GM10248 (cell line): ENCODE measurements around the gene BBOX1.

Experiments
- CTCF ChIA-PET: fragments of 300-600 bp; sonication (Branson Sonifier 250); formaldehyde crosslinking; extraction: SDS; loops from one replicate; lab custom pipeline; 2021; ENCODE audit warnings: antibody characterized with exemption; lab: Yijun Ruan, JAX
- POLR2A ChIA-PET: fragments of 350-650 bp; sonication (Branson Sonifier 250); formaldehyde crosslinking; extraction: SDS; loops from one replicate; lab custom pipeline; 2020; ENCODE audit warnings: antibody characterized with exemption; lab: Yijun Ruan, JAX
- DNase-seq: peaks from one replicate; pipeline ENCODE4 v3.0.0; 2012; ENCODE audit errors: extremely low spot score
- CTCF ChIP-seq: IDR thresholded peaks from 2 replicates; pipeline ENCODE4 v1.5.1; 2012; ENCODE audit warnings: mild to moderate bottlenecking, low read depth; ENCODE audit errors: extremely low read depth, missing control alignments, control extremely low read depth

BBOX1 gene

GRCh38 chr11:27046956-27047355 lies 6.3 kb downstream of the BBOX1 start:
- ChIA-PET POLR2A (no interaction called here), CTCF (no interaction called here)
- no peak for TF ChIP-seq CTCF
- no peak for DNase-seq

- ChIA-PET POLR2A (no interaction called here), CTCF (no interaction called here)
- TF ChIP-seq CTCF: no peak
- no peak for DNase-seq
These were observed 12.1 kb downstream of the BBOX1 start for GRCh38 chr11:27052668-27053067.

GRCh38 chr11:27055065-27055682 lies 14.6 kb downstream of the BBOX1 start:
- DNase-seq: no peak
- TF ChIP-seq CTCF: no peak
- CTCF ChIA-PET: no interaction called here
- POLR2A ChIA-PET: no interaction called here

- POLR2A ChIA-PET: no interaction called here
- no peak for TF ChIP-seq CTCF
- no peak for DNase-seq
- CTCF ChIA-PET: no interaction called here
These were observed 16.6 kb downstream of the BBOX1 start for GRCh38 chr11:27057091-27057780.

- POLR2A ChIA-PET: no interaction called here
- CTCF ChIA-PET: no interaction called here
- no peak for DNase-seq
- no peak for TF ChIP-seq CTCF
These were observed 17.8 kb downstream of the BBOX1 start for GRCh38 chr11:27058456-27058855.

GRCh38 chr11:27059431-27059830 lies 18.8 kb downstream of the BBOX1 start:
- no peak for TF ChIP-seq CTCF
- POLR2A ChIA-PET: no interaction called here

More at GRCh38 chr11:27059431-27059830, 18.8 kb downstream of the BBOX1 start:
- DNase-seq: no peak
- CTCF ChIA-PET: no interaction called here
